ENCODE results near the gene SYNE2. TPM values are rescaled to one million over a fixed set of nuclear protein-coding genes. Genes with fewer than 3 reads are reported as not detected.

The SYNE2 gene
- total and polyA plus RNA-seq, 2 donors (not counting 3 experiments of a cell fraction or from before 2014, with no cell fraction given): 16.0 to 53.7 TPM

- no peak for FAIRE-seq
- Histone ChIP-seq H3K27me3 (ENCODE audit: control insufficient read depth in 2 of 2, insufficient read depth in 2 of 2, low read length in 2 of 2) (no peaks in the 10 kb centered on the region), H4K20me1 (replicated peaks; ENCODE audit: control insufficient read depth, extremely low read depth, insufficient read depth, low read length) (no peaks in the 10 kb centered on the region), H3K79me2 (ENCODE audit: control insufficient read depth, insufficient read depth, low read length) (no peaks in the 10 kb centered on the region), H3K4me3 (replicated peaks in 1 of 3; ENCODE audit: insufficient read depth in 1 of 3, low read depth in 1 of 3, low read length in 3 of 3) (no peak overlapping the region), H3K4me2 (ENCODE audit: insufficient read depth, low read length) (no peak overlapping the region), H3K36me3 (ENCODE audit: control insufficient read depth in 2 of 2, extremely low read depth in 1 of 2, insufficient read depth in 2 of 2, low read length in 2 of 2) (peaks cover 0 to 7% of the 10 kb centered on the region in 2 experiments), H3K9me3 (replicated peaks; ENCODE audit: control insufficient read depth, insufficient read depth, low read length) (no peaks in the 10 kb centered on the region), H3K27ac (ENCODE audit: insufficient read depth, low read depth, low read length) (no peak overlapping the region), H3K9ac (replicated peaks; ENCODE audit: extremely low read depth, insufficient read depth, low read length) (no peak overlapping the region), H3K4me1 (ENCODE audit: control insufficient read depth, extremely low read depth, insufficient read depth, low read length) (peaks cover 2% of the 10 kb centered on the region), H3K9me1 (replicated peaks; ENCODE audit: control insufficient read depth, extremely low read depth, insufficient read depth, low read length) (no peaks in the 10 kb centered on the region), H2AFZ (ENCODE audit: low read depth, low read length) (no peak overlapping the region)
- TF ChIP-seq JUN (IDR thresholded peaks at IDR 0.05; ENCODE audit: borderline replicate concordance, insufficient read depth, insufficient read length, low read depth) (no peak), POLR2AphosphoS5 (IDR thresholded peaks at IDR 0.05; ENCODE audit: insufficient read depth, low read depth, low read length) (no peak), MYC (IDR thresholded peaks at IDR 0.05; ENCODE audit: low read depth, low read length) (no peak)
- intact Hi-C loops (cut with micrococcal nuclease) (no loop called here), dilution Hi-C loops (cut with MboI; ENCODE audit: extremely low pct_ligation_motif_present, low sequenced_read_pairs) (no loop called here)
- no TSS peak for BruUV-seq (replicated peaks)
- DNase-seq (ENCODE audit: low read depth, low spot score): no peak
- ChIA-PET POLR2A (no interaction called here), CTCF (no interaction called here)
These were observed 362.5 kb downstream of the SYNE2 start for GRCh38 chr14:64215274-64215673.

GRCh38 chr14:64215978-64216377 is 363.2 kb downstream of the SYNE2 start:
- Histone ChIP-seq H3K9me3 (replicated peaks; ENCODE audit: control insufficient read depth, insufficient read depth, low read length) (no peaks in the 10 kb centered on the region), H3K27ac (ENCODE audit: insufficient read depth, low read depth, low read length) (no peak overlapping the region), H4K20me1 (replicated peaks; ENCODE audit: control insufficient read depth, extremely low read depth, insufficient read depth, low read length) (no peaks in the 10 kb centered on the region), H3K27me3 (ENCODE audit: control insufficient read depth in 2 of 2, insufficient read depth in 2 of 2, low read length in 2 of 2) (no peaks in the 10 kb centered on the region), H2AFZ (ENCODE audit: low read depth, low read length) (no peak overlapping the region), H3K79me2 (ENCODE audit: control insufficient read depth, insufficient read depth, low read length) (no peaks in the 10 kb centered on the region), H3K9ac (replicated peaks; ENCODE audit: extremely low read depth, insufficient read depth, low read length) (no peak overlapping the region), H3K9me1 (replicated peaks; ENCODE audit: control insufficient read depth, extremely low read depth, insufficient read depth, low read length) (no peaks in the 10 kb centered on the region), H3K36me3 (ENCODE audit: control insufficient read depth in 2 of 2, extremely low read depth in 1 of 2, insufficient read depth in 2 of 2, low read length in 2 of 2) (peaks cover 0 to 13% of the 10 kb centered on the region in 2 experiments), H3K4me1 (ENCODE audit: control insufficient read depth, extremely low read depth, insufficient read depth, low read length) (peaks cover 2% of the 10 kb centered on the region), H3K4me3 (replicated peaks in 1 of 3; ENCODE audit: insufficient read depth in 1 of 3, low read depth in 1 of 3, low read length in 3 of 3) (no peak overlapping the region), H3K4me2 (ENCODE audit: insufficient read depth, low read length) (no peak overlapping the region)
- intact Hi-C loops (cut with micrococcal nuclease): no loop called here
- POLR2A ChIA-PET: no interaction called here
- dilution Hi-C loops (cut with MboI; ENCODE audit: extremely low pct_ligation_motif_present, low sequenced_read_pairs): no loop called here
- FAIRE-seq: no peak
- no peak for TF ChIP-seq GATA2 (IDR thresholded peaks at IDR 0.05; ENCODE audit: insufficient read depth, insufficient read length, low read depth, low read length)
- TF ChIP-seq JUN (IDR thresholded peaks at IDR 0.05; ENCODE audit: borderline replicate concordance, insufficient read depth, insufficient read length, low read depth): no peak
- TF ChIP-seq CTCF (IDR thresholded peaks at IDR 0.05; ENCODE audit: extremely low read depth in 1 of 2, insufficient read depth in 1 of 2, low read depth in 1 of 2, low read length in 2 of 2): no peak
- no peak for TF ChIP-seq POLR2A (IDR thresholded peaks at IDR 0.05; ENCODE audit: low read depth, low read length)
- no peak for TF ChIP-seq MAX (IDR thresholded peaks at IDR 0.05; ENCODE audit: insufficient read depth, insufficient read length)
- TF ChIP-seq EZH2 (IDR thresholded peaks at IDR 0.05; ENCODE audit: borderline replicate concordance, low read depth, low read length, severe bottlenecking): no peak
- no peak for TF ChIP-seq POLR2AphosphoS5 (IDR thresholded peaks at IDR 0.05; ENCODE audit: insufficient read depth, low read depth, low read length)
- no peak for TF ChIP-seq MYC (IDR thresholded peaks at IDR 0.05; ENCODE audit: low read depth, low read length)
- TF ChIP-seq FOS (IDR thresholded peaks at IDR 0.05; ENCODE audit: borderline replicate concordance, insufficient read depth, low read length): no peak
- DNase-seq (ENCODE audit: low read depth, low spot score): no peak
- CTCF ChIA-PET: no interaction called here
- BruUV-seq (replicated peaks): no TSS peak

Data from endothelial cell of umbilical vein (primary cell).